RCC 7860 (cell line): ENCODE measurements around the gene SLC38A7.
"Not testable (repeated sequence)": the region's sequence is repeated elsewhere in the genome, so short reads cannot be mapped to it uniquely, and the experiment has no call there.

Experiments used
- DNase-seq: peaks from one replicate; pipeline ENCODE4 v3.0.0-alpha.2; 2015; ENCODE audit warnings: low spot score
- FAIRE-seq: peaks from 2 replicates; lab custom pipeline; 2012; peaks lifted over from hg19 to GRCh38; lab: Jason Lieb, UNC

SLC38A7 gene, protein sequence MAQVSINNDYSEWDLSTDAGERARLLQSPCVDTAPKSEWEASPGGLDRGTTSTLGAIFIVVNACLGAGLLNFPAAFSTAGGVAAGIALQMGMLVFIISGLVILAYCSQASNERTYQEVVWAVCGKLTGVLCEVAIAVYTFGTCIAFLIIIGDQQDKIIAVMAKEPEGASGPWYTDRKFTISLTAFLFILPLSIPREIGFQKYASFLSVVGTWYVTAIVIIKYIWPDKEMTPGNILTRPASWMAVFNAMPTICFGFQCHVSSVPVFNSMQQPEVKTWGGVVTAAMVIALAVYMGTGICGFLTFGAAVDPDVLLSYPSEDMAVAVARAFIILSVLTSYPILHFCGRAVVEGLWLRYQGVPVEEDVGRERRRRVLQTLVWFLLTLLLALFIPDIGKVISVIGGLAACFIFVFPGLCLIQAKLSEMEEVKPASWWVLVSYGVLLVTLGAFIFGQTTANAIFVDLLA

GRCh38 chr16:58684354-58685083, at the start of gene SLC38A7:
Gene SLC38A7 (minus strand): TSS chr16:58684770. CDS start chr16:58680126, 4,644 bp downstream.
- FAIRE-seq (no peak), DNase-seq (peak; percentile 46)

DNA sequence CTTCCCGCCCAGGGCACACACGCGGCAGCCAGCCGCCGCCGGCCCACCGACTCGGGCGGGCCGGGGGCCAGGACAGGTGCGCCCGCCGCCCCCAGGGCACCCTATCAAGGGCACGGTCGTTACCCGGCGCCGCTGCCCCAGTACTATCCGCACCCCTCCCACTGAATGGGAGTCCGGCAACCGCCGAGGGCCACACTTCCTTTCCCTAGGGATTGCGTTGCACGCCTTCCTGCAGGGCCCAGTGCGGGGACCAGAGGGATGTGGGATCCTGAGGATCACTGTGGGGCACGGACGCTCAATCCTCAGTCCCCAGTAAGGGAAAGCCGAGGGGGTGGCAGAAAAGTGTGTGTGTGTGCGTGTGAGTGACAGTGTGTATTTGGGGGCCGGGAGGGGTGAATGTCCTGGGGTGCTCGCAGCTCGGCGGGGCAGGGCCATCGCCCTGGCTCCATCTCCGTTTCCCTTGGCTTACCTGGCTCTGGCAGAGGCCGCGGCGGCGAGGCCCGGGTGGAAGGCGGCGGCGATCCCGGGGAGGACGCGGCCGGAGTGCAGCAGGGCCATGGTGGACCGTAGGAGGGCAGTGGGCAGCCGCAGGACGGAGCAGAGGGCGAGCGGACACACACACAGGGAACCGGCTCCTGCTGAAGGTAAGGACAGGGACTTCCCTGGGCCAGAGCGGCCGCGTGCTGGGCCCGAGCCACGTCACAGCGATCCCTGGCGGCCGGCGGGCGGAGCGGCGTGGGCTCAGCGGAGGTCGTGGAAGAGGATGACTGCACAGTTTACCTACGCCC, 49.3 kb upstream of the SLC38A7 start, which contains the start of gene GOT2:
GOT2 (minus strand) TSS at position 646 of the 788 bp plus-strand sequence; CDS start at position 558, 88 bp downstream.
- peak; percentile 77 for DNase-seq
- FAIRE-seq = no peak

DNA sequence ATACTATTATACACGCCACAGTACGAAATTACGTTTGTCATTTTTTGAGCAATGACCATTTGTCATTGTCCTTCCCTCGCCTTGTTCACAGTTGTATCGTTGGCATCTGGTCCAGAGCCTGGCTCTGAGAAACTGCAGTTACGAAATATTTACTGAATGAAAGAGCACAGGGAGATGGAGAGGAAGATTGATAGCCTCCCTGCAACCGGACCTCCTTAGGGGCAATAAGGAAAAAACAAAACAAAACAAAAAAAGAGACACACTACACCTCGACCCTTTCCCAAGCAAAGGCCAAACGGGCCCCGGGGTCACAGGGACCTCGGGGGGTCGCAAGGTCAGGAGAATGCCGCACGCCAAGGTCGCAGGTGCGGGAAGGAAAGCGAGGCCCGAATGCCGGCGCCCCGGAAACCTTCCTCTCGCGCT, 48.7 kb upstream of the SLC38A7 start:
- FAIRE-seq = no peak
- DNase-seq = no peak

DNA sequence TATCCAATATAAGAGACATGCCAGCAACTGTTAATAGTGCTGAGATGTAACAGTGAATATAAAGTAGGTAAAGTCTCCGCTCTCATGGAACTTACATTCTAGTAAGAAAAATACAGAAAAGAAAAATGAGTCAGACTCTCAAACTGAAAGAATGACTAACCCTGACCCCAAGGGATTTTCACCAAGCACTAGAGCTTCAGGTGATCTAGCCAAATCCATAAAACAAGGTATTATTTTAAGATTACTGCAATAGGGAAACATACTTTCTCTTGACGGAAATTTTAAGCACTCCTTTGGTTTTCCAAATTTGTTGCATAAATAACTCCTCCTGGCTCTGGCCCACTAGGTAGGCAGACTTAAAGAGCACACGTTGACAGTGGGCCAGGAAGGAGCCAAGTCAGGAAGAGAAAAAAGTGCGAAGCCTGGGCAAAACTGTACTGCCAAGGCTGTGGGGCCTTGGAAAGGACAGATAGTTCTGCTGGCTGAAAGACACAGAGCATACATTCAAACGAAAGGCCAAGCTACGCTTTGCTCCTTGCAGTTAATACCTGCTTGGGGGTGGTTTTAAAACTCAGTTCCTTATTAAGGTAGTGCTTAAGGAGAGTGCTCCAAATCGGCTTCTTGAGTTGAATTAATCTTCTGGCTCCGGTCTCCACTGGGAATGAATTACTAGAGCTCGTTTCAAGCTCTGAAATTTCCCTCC, 48.1 kb upstream of the SLC38A7 start:
- peak; percentile 16 for DNase-seq
- peak; percentile 60 for FAIRE-seq

GRCh38 chr16:58730724-58731370, 46.3 kb upstream of the SLC38A7 start:
- DNase-seq = no peak
- FAIRE-seq = no peak

DNA sequence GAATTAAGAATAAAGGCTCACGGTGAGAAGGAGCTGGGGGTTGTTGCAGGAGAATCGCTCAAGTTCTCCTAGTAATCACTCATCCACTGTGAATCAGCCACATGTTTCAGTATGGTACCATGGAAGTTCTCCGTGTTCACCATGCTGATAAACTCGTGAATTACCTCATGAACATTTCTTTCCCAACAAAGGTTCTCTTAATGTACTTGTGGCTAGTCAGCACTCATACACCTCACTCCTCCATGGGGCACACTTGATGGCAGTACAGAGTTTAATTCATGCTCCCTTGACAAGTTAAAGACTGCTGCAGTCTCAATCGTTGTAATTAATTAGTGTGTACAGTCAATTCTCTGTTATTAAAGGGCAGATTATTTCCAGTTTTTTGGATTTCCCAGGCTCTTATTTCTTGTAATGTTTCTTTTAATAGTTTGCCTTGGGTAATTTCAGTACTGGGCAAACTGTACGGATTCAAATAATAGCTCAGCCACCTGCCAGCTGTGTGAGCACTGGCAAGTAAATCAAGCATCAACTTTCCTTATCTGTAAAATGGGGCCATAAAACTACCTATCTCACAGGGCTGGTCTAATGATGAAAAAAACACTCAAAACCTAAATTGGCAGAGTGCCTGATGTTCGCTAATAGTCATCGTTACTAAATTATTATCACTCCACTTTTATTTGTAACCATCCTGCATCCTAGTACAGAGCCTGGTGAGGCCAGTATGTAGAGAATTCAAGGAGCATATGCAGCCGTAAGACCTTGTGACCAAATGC, 43.4 kb upstream of the SLC38A7 start:
- FAIRE-seq (no peak), DNase-seq (no peak)

- DNase-seq (no peak), FAIRE-seq (no peak)
Observed at GRCh38 chr16:58727028-58727781, 42.6 kb upstream of the SLC38A7 start.

DNA sequence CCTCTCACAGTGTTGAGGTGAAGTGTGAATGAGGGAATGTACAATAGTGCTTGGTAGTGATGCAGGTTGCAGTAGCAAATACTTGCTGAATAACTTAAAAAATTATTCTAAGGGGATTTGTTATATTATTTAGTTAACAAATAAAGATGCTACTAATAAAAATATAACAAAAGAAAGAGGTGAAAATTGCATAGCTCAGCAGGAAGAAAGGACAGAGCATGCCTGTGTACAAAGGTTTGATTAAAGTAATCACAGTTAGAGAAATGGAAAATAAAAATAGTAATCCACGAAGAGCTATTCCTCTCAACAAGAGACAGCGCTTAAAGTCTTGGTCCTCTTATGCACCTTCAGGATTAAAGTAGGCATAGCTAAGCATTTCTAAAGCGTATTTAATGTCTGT, 38.5 kb upstream of the SLC38A7 start:
- no peak for FAIRE-seq
- DNase-seq = no peak

GRCh38 chr16:58717994-58718393, 33.4 kb upstream of the SLC38A7 start:
- DNase-seq (no peak), FAIRE-seq (no peak)

DNA sequence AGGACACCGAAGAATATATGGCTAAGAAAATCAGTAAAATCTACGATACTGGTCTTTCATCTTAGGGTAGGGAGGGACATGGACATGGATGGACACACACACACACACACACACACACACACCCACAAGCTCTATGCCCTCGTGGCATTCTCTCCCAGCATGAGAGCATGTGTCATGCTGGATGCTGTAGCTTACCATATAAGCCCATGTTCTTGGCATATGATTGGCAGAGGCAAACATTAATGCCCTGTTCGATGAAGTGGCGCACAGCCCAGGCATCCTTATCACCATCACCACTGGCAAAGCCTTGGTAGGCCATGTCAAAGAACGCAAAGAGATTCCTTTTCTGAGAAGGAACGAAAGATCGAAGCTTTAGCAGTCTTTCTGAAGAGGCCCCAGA, 31.9 kb upstream of the SLC38A7 start:
- FAIRE-seq (no peak), DNase-seq (no peak)

DNA sequence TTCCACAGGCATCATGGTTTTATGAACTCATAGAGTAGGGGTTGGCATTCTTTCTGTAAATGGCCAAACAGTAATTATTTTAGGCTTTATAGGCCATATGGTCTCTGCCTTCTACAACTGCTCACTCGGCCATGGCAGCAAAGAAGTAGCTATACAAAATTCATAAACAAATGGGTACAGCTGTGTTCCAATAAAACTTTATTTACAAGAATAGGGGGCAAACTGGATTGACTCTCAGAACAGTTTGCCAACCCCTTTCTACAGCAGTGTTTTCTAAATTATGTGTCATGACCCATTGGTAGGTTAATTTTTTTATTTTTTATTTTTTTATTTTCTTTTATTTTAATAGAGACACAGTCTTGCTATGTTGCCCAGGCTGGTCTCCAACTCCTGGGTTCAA, 29.2 kb upstream of the SLC38A7 start:
- DNase-seq (no peak), FAIRE-seq (no peak)

GRCh38 chr16:58709333-58709732, 24.8 kb upstream of the SLC38A7 start:
- DNase-seq (peak; percentile 78), FAIRE-seq (peak; percentile 96)

DNA sequence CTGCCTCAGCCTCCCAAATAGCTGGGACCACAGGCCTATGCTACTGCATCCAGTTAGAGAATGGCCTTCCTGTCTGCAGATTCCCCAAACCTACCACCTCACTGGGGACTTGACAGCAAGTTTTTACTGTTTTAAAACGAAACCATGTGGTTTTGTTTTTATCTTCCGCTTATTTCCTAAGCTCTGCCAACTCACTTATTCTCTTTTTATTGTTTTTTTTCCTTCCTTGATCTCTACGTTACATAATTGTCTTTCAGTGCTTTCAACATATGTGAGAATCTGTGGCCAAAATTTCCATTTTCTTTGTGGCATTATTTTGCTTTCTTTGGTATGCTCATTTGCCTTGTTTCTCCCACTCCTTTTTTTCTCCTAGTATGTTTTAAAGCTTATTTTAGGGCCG, 14.6 kb upstream of the SLC38A7 start:
- no peak for FAIRE-seq
- no peak for DNase-seq

- DNase-seq (no peak), FAIRE-seq (no peak)
Observed at GRCh38 chr16:58695368-58695767, 10.8 kb upstream of the SLC38A7 start.

GRCh38 chr16:58692450-58692849, 7.9 kb upstream of the SLC38A7 start:
- DNase-seq (no peak), FAIRE-seq (no peak)

DNA sequence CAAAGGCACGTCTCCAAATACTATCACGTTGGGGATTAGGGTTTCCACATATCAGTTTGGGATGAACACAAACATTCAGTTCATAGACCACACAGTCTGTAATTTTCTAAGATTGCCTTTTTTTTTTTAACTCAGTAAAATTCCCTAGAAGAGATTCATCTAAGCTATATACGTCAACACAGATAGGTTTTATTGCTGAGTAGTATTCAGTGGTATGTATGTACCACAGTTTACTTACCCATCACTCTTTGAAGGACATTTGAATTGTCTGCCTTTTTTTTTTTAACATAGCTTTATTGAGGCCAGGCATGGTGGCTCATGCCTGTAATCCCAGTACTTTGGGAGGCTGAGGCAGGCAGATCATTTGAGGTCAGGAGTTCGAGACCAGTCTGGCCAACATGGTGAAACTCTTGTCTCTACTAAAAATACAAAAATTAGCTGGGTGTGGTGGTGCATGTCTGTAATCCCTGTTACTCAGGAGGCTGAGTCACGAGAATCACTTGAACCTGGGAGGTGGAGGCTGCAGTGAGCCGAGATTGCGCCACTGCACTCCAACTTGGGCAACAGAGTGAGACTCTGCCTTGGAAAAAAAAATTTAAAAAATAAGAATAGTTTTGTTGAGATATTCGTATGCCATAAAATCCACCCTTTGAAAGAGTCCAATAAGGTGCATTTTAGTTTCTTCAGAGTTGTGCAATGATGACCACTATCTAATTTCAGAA, 2.6 kb upstream of the SLC38A7 start:
- DNase-seq, FAIRE-seq: not testable (repeated sequence)

DNA sequence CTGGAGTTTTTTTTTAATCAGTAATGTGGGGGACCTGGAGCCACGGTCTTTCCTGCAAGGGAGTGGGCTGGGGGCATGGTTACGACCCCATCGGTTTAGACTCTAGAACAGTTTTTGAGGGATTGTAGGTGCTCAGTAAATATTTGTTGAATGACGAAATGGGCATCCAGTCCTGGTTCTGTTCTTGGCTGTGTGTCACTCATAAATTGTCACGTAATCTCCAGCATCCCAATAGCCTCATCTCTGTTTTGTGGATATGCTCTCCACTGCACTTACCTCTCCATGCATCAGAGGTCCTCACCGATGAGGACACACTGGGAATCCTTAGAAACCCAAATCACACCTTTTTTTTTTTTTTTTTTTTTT, 497 bp upstream of the SLC38A7 start:
- FAIRE-seq (no peak), DNase-seq (no peak)

DNA sequence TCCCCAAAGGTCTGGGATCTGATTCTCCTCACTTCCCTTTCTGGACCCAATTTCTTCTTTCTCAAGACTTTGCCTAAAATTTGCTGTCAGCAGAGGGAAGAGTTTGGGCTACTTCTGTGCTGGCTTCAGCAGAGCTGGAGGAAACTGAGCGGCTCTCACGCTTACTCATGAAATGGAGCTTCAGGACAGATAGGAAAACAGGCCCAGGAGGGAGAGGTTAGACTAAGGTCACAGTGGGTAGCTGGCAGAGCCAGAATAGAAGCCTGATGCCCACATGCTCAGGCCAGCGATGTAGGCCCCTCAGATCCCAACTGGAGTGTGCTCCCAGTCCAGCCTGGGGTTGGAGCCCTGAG, 593 bp downstream of the SLC38A7 start:
- peak; percentile 21 for DNase-seq
- FAIRE-seq = no peak
